GM12874 (cell line): Measurements from ENCODE around the gene C9orf50.

Experiments used
- CTCF ChIP-seq: IDR thresholded peaks from 2 replicates; pipeline ENCODE4 v1.5.1; 2011; ENCODE audit warnings: low read depth, mild to moderate bottlenecking, control low read depth, low read length, moderate library complexity; ENCODE audit not compliant: insufficient read depth

Gene C9orf50

GRCh38 chr9:129579294-129579693 lies 41.6 kb downstream of the C9orf50 start:
- TF ChIP-seq CTCF = no peak

GRCh38 chr9:129576546-129577543 lies 44.1 kb downstream of the C9orf50 start:
- no peak for TF ChIP-seq CTCF

- no peak for TF ChIP-seq CTCF
Measured at GRCh38 chr9:129575818-129576217, 45.1 kb downstream of the C9orf50 start.

- no peak for TF ChIP-seq CTCF
Measured at GRCh38 chr9:129574911-129575585, 45.9 kb downstream of the C9orf50 start.

GRCh38 chr9:129573977-129574376 lies 46.9 kb downstream of the C9orf50 start:
- TF ChIP-seq CTCF = no peak

GRCh38 chr9:129572517-129572916 lies 48.4 kb downstream of the C9orf50 start:
- TF ChIP-seq CTCF = no peak

GRCh38 chr9:129572052-129572425 lies 48.9 kb downstream of the C9orf50 start:
- TF ChIP-seq CTCF = no peak
